Measurements from ENCODE around the gene PXDN.
"Not testable (repeated sequence)": the region's sequence is repeated elsewhere in the genome, so short reads cannot be mapped to it uniquely, and the experiment has no call there.

Gene PXDN

DNA sequence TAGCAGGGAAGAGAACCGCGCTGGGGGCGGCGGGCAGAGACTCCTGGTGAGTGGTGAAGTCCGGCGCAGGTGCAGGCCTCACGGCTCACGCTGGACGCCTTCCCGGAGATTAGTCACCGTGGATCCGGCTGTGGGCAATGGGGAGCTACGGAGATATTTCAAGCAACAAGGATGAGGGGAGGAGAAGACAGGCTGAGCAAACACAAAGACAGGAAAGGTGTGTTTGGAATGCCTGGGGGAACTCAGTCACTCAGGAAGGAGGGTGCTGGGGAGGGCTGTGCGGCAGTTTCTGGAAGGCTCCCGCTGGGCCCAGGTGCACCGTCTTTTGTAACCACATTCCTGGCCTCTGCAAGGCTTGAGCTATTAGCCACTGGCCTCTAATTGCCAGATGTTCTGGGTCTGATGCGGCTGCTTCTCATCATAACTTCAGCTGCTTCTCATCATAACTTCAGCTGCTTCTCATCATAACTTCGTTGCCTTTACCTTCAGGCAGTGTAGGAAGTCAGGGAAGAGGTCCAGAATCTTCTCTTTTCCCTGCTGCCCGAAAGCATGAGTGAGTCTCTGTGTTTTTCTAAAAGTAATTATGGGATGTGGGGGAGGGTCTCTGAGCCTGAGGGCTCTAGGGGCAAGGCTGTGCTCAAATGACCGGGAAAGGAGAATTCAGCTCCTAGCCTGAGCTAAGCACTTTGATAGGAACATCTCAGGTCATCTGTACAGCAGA lies 118.9 kb downstream of the PXDN start:
- H2AFZ ChIP-seq (ENCODE audit: low read length, unreplicated experiment), result no peak overlapping the region

GRCh38 chr2:1623906-1624445 lies 120.3 kb downstream of the PXDN start:
- no peaks in the 10 kb centered on the region for H3K36me3 ChIP-seq (ENCODE audit: insufficient read depth, low read length)
- peaks cover 10% of the 10 kb centered on the region; the same call in 1 of the 2 replicates for H3K27me3 ChIP-seq (ENCODE audit: insufficient read depth, low read length)
- H3K27ac ChIP-seq (ENCODE audit: low read depth, low read length), result no peak overlapping the region
- H3K4me1 ChIP-seq (ENCODE audit: control insufficient read depth, insufficient read depth, low read length, unreplicated experiment), result peaks cover 12% of the 10 kb centered on the region
- H3K4me3 ChIP-seq (ENCODE audit: low read depth, low read length), result no peak overlapping the region
- H3K79me2 ChIP-seq (ENCODE audit: control insufficient read depth, insufficient read depth, low read length, unreplicated experiment), result no peaks in the 10 kb centered on the region
- H2AFZ ChIP-seq (ENCODE audit: low read length, unreplicated experiment), result no peak overlapping the region

More for the DNA sequence above, 118.9 kb downstream of the PXDN start:
- H3K36me3 ChIP-seq (ENCODE audit: insufficient read depth, low read length), result peaks cover 7% of the 10 kb centered on the region
- H3K4me1 ChIP-seq (ENCODE audit: control insufficient read depth, insufficient read depth, low read length, unreplicated experiment), result peaks cover 15% of the 10 kb centered on the region
- no peak overlapping the region for H3K4me3 ChIP-seq (ENCODE audit: low read depth, low read length)
- no peak overlapping the region for H3K27ac ChIP-seq (ENCODE audit: low read depth, low read length)
- peaks cover 10% of the 10 kb centered on the region; the same call in 1 of the 2 replicates for H3K27me3 ChIP-seq (ENCODE audit: insufficient read depth, low read length)
- H3K79me2 ChIP-seq (ENCODE audit: control insufficient read depth, insufficient read depth, low read length, unreplicated experiment), result no peaks in the 10 kb centered on the region

DNA sequence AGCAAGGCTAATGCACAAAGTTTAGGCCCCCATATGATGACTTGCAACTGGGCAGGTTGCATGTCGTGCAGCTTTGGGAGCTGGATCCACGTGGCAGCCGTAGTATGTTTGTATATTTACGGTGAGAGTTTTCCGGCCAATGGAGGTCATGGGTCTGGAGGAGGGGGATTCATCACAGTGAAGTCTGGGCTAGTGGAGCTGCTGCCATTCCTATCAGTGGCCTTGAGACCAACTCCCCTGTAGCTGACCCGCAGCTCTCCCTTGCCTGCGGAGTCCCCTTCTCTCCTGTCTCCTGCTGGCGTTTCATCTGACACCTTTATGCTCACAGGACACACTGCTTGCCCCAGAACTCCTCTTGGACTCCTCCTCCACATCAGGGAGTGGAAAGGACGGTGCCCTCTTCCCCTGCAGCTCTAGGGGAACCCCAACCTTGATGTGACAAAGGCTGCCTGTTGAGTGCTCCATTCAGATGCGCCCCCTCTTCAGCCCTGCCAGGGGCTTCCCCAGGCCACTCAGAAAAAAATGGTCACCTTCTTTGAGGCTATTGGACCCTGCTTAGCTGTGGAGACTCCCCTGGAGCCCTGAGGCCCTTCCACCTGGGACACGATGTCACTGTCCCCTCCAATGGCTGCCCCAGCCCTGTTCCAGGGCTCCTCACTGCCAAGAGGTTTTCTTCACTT lies 121.7 kb downstream of the PXDN start:
- Histone ChIP-seq H3K36me3 (ENCODE audit: insufficient read depth, low read length) (no peaks in the 10 kb centered on the region), H3K79me2 (ENCODE audit: control insufficient read depth, insufficient read depth, low read length, unreplicated experiment) (no peaks in the 10 kb centered on the region), H3K27ac (ENCODE audit: low read depth, low read length) (no peak overlapping the region), H2AFZ (ENCODE audit: low read length, unreplicated experiment) (no peak overlapping the region), H3K4me1 (ENCODE audit: control insufficient read depth, insufficient read depth, low read length, unreplicated experiment) (peaks cover 6% of the 10 kb centered on the region), H3K4me3 (ENCODE audit: low read depth, low read length) (no peak overlapping the region), H3K27me3 (ENCODE audit: insufficient read depth, low read length) (peaks cover 10% of the 10 kb centered on the region; the same call in 1 of the 2 replicates)

DNA sequence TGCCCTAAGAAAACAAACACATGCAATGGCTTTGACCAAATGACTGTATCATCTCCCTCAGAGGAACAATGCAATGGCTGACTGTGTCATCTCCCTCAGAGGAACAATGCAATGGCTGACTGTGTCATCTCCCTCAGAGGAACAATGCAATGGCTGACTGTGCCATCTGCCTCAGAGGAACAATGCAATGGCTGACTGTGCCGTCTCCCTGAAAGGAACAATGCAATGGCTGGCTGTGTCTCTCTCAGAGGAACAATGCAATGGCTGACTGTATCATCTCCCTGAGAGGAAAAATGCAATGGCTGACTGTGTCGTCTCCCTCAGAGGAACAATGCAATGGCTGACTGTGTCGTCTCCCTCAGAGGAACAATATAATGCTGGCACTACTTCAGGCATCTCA lies 122.3 kb downstream of the PXDN start:
- not testable (repeated sequence) for H3K4me1 ChIP-seq (ENCODE audit: control insufficient read depth, insufficient read depth, low read length, unreplicated experiment); H3K36me3 ChIP-seq (ENCODE audit: insufficient read depth, low read length); H2AFZ ChIP-seq (ENCODE audit: low read length, unreplicated experiment); H3K79me2 ChIP-seq (ENCODE audit: control insufficient read depth, insufficient read depth, low read length, unreplicated experiment); H3K27me3 ChIP-seq (ENCODE audit: insufficient read depth, low read length); H3K4me3 ChIP-seq (ENCODE audit: low read depth, low read length); H3K27ac ChIP-seq (ENCODE audit: low read depth, low read length)

- no peak overlapping the region for H2AFZ ChIP-seq (ENCODE audit: low read length, unreplicated experiment)
- peaks cover 6% of the 10 kb centered on the region for H3K4me1 ChIP-seq (ENCODE audit: control insufficient read depth, insufficient read depth, low read length, unreplicated experiment)
- no peak overlapping the region for H3K27ac ChIP-seq (ENCODE audit: low read depth, low read length)
Observed at GRCh38 chr2:1621501-1621900, 122.8 kb downstream of the PXDN start.

GRCh38 chr2:1621041-1621440 lies 123.3 kb downstream of the PXDN start:
- no peak overlapping the region for H3K27ac ChIP-seq (ENCODE audit: low read depth, low read length)
- H3K4me3 ChIP-seq (ENCODE audit: low read depth, low read length), result no peak overlapping the region
- H3K79me2 ChIP-seq (ENCODE audit: control insufficient read depth, insufficient read depth, low read length, unreplicated experiment), result no peaks in the 10 kb centered on the region
- no peak overlapping the region for H2AFZ ChIP-seq (ENCODE audit: low read length, unreplicated experiment)
- no peaks in the 10 kb centered on the region for H3K36me3 ChIP-seq (ENCODE audit: insufficient read depth, low read length)
- peaks cover 1% of the 10 kb centered on the region; the same call in 1 of the 2 replicates for H3K27me3 ChIP-seq (ENCODE audit: insufficient read depth, low read length)
- peaks cover 6% of the 10 kb centered on the region for H3K4me1 ChIP-seq (ENCODE audit: control insufficient read depth, insufficient read depth, low read length, unreplicated experiment)

More at GRCh38 chr2:1621501-1621900, 122.8 kb downstream of the PXDN start:
- Histone ChIP-seq H3K4me3 (ENCODE audit: low read depth, low read length) (no peak overlapping the region), H3K79me2 (ENCODE audit: control insufficient read depth, insufficient read depth, low read length, unreplicated experiment) (no peaks in the 10 kb centered on the region), H3K27me3 (ENCODE audit: insufficient read depth, low read length) (peaks cover 6% of the 10 kb centered on the region; the same call in 1 of the 2 replicates), H3K36me3 (ENCODE audit: insufficient read depth, low read length) (no peaks in the 10 kb centered on the region)

DNA sequence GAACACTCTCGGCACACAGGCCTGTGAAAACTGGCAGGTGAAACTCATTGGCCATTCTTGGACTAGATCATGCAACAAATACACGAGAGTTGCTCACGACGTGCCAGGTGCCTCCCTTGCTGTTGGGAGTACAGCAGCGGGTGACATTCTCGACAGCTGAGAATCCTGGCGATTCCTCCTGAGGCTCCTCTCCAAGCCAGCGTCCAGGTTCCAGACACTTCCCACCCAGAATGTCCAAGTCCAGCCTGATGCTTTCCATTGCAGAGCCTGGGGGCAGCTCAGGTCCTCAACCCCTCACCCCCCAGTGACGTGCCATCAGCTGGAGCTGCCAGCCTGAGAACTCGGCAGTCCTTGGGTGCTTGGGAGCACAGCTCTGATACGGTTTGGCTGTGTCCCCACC lies 124.2 kb downstream of the PXDN start:
- no peak overlapping the region for H3K4me3 ChIP-seq (ENCODE audit: low read depth, low read length)
- H3K36me3 ChIP-seq (ENCODE audit: insufficient read depth, low read length), result no peaks in the 10 kb centered on the region
- H3K4me1 ChIP-seq (ENCODE audit: control insufficient read depth, insufficient read depth, low read length, unreplicated experiment), result no peaks in the 10 kb centered on the region
- no peak overlapping the region for H3K27ac ChIP-seq (ENCODE audit: low read depth, low read length)
- H2AFZ ChIP-seq (ENCODE audit: low read length, unreplicated experiment), result no peak overlapping the region
- no peaks in the 10 kb centered on the region for H3K79me2 ChIP-seq (ENCODE audit: control insufficient read depth, insufficient read depth, low read length, unreplicated experiment)
- H3K27me3 ChIP-seq (ENCODE audit: insufficient read depth, low read length), result no peaks in the 10 kb centered on the region; the same call in 1 of the 2 replicates

DNA sequence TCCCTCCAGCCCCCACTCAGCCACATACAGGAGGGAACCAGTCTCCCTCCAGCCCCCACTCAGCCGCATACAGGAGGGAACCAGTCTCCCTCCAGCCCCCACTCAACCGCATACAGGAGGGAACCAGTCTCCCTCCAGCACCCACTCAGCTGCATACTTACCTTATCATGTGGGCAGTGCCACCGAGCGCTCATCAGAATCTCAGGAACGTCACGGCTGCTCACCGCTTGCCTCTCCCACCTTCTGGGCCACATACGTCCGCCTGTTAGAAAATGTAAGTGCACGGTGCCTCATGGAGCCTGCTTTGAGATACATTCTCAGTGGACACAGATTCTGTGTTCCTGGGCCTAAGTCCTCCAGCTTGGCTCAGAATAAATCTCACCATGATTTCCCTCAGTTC lies 124.8 kb downstream of the PXDN start:
- no peak overlapping the region for H3K4me3 ChIP-seq (ENCODE audit: low read depth, low read length)
- no peaks in the 10 kb centered on the region for H3K79me2 ChIP-seq (ENCODE audit: control insufficient read depth, insufficient read depth, low read length, unreplicated experiment)
- no peaks in the 10 kb centered on the region for H3K4me1 ChIP-seq (ENCODE audit: control insufficient read depth, insufficient read depth, low read length, unreplicated experiment)

GRCh38 chr2:1618974-1619373 lies 125.3 kb downstream of the PXDN start:
- Histone ChIP-seq H2AFZ (ENCODE audit: low read length, unreplicated experiment) (no peak overlapping the region), H3K79me2 (ENCODE audit: control insufficient read depth, insufficient read depth, low read length, unreplicated experiment) (no peaks in the 10 kb centered on the region), H3K4me1 (ENCODE audit: control insufficient read depth, insufficient read depth, low read length, unreplicated experiment) (peaks cover 3% of the 10 kb centered on the region), H3K27me3 (ENCODE audit: insufficient read depth, low read length) (no peaks in the 10 kb centered on the region; the same call in 1 of the 2 replicates), H3K27ac (ENCODE audit: low read depth, low read length) (no peak overlapping the region), H3K4me3 (ENCODE audit: low read depth, low read length) (no peak overlapping the region), H3K36me3 (ENCODE audit: insufficient read depth, low read length) (no peaks in the 10 kb centered on the region)

More for the DNA sequence above, 124.8 kb downstream of the PXDN start:
- Histone ChIP-seq H3K27me3 (ENCODE audit: insufficient read depth, low read length) (no peaks in the 10 kb centered on the region; the same call in 1 of the 2 replicates), H2AFZ (ENCODE audit: low read length, unreplicated experiment) (no peak overlapping the region), H3K27ac (ENCODE audit: low read depth, low read length) (no peak overlapping the region), H3K36me3 (ENCODE audit: insufficient read depth, low read length) (no peaks in the 10 kb centered on the region)

- Histone ChIP-seq H3K4me3 (ENCODE audit: low read depth, low read length) (no peak overlapping the region), H3K36me3 (ENCODE audit: insufficient read depth, low read length) (no peaks in the 10 kb centered on the region), H3K79me2 (ENCODE audit: control insufficient read depth, insufficient read depth, low read length, unreplicated experiment) (no peaks in the 10 kb centered on the region), H2AFZ (ENCODE audit: low read length, unreplicated experiment) (no peak overlapping the region), H3K4me1 (ENCODE audit: control insufficient read depth, insufficient read depth, low read length, unreplicated experiment) (peaks cover 9% of the 10 kb centered on the region), H3K27ac (ENCODE audit: low read depth, low read length) (no peak overlapping the region), H3K27me3 (ENCODE audit: insufficient read depth, low read length) (no peaks in the 10 kb centered on the region; the same call in 1 of the 2 replicates)
Observed at GRCh38 chr2:1618191-1618961, 125.9 kb downstream of the PXDN start.

All from ACC112 (cell line).